ENCODE data around the gene PRKCB. TPM values are rescaled to one million over a fixed set of nuclear protein-coding genes. Genes with fewer than 3 reads are reported as not detected.

The PRKCB gene
- total RNA-seq, 2 experiments from 2014 or later, result 21.0 to 51.6 TPM

- H3K79me2 ChIP-seq (ENCODE audit: insufficient read depth, low read depth, low read length), result no peaks in the 10 kb centered on the region
- no peaks in the 10 kb centered on the region for H3K4me1 ChIP-seq (ENCODE audit: insufficient read depth, low read length, poor library complexity, severe bottlenecking)
- no peaks in the 10 kb centered on the region for H3K36me3 ChIP-seq (ENCODE audit: insufficient read depth, low read length)
- BruUV-seq (replicated peaks), result no TSS peak
- no peaks in the 10 kb centered on the region for H4K20me1 ChIP-seq (ENCODE audit: insufficient read depth, low read length)
- TF ChIP-seq EZH2phosphoT487 (IDR thresholded peaks at IDR 0.05; ENCODE audit: borderline replicate concordance, low read depth, low read length) (no peak), CTCF (conservative IDR thresholded peaks at IDR 0.05; ENCODE audit: low read length) (no peak)
- no peaks in the 10 kb centered on the region for H3K9me2 ChIP-seq (ENCODE audit: insufficient read depth, low read length)
- H3K4me3 ChIP-seq (ENCODE audit: low read depth, low read length, poor library complexity, severe bottlenecking), result no peak overlapping the region
- H3K9me3 ChIP-seq (ENCODE audit: low read length), result no peaks in the 10 kb centered on the region
- H2AFZ ChIP-seq (ENCODE audit: low read length), result no peak overlapping the region
- intact Hi-C loops (cut with micrococcal nuclease; ENCODE audit: unreplicated experiment), result no loop called here
- no peak overlapping the region for H3K27ac ChIP-seq (ENCODE audit: low read depth, low read length, poor library complexity, severe bottlenecking)
- no peak overlapping the region for H3K4me2 ChIP-seq (ENCODE audit: low read length)
- DNase-seq (ENCODE audit: low spot score), result no peak
- POLR2A ChIA-PET, result no interaction called here
- CTCF ChIA-PET (ENCODE audit: unreplicated experiment), result no interaction called here
Observed at GRCh38 chr16:24156777-24157176, 321.0 kb downstream of the PRKCB start.

GRCh38 chr16:24163935-24164334 lies 328.2 kb downstream of the PRKCB start:
- H3K79me2 ChIP-seq (ENCODE audit: insufficient read depth, low read depth, low read length), result no peaks in the 10 kb centered on the region
- POLR2A ChIA-PET, result interaction anchor here (0.7 kb wide), 1 partner anchor 160 kb away, joined by 3 read pairs; no protein-coding TSS in a partner anchor
- H3K9me3 ChIP-seq (ENCODE audit: low read length), result no peaks in the 10 kb centered on the region
- BruUV-seq (replicated peaks), result no TSS peak
- no peak overlapping the region for H2AFZ ChIP-seq (ENCODE audit: low read length)
- no peaks in the 10 kb centered on the region for H3K4me1 ChIP-seq (ENCODE audit: insufficient read depth, low read length, poor library complexity, severe bottlenecking)
- H4K20me1 ChIP-seq (ENCODE audit: insufficient read depth, low read length), result no peaks in the 10 kb centered on the region
- DNase-seq (ENCODE audit: low spot score), result no peak
- no peaks in the 10 kb centered on the region for H3K36me3 ChIP-seq (ENCODE audit: insufficient read depth, low read length)
- H3K4me3 ChIP-seq (ENCODE audit: low read depth, low read length, poor library complexity, severe bottlenecking), result no peak overlapping the region
- intact Hi-C loops (cut with micrococcal nuclease; ENCODE audit: unreplicated experiment), result no loop called here
- no peak overlapping the region for H3K27ac ChIP-seq (ENCODE audit: low read depth, low read length, poor library complexity, severe bottlenecking)
- CTCF ChIA-PET (ENCODE audit: unreplicated experiment), result no interaction called here
- no peaks in the 10 kb centered on the region for H3K9me2 ChIP-seq (ENCODE audit: insufficient read depth, low read length)
- TF ChIP-seq EZH2phosphoT487 (IDR thresholded peaks at IDR 0.05; ENCODE audit: borderline replicate concordance, low read depth, low read length), result no peak
- TF ChIP-seq CTCF (conservative IDR thresholded peaks at IDR 0.05; ENCODE audit: low read length), result no peak
- no peak overlapping the region for H3K4me2 ChIP-seq (ENCODE audit: low read length)

DNA sequence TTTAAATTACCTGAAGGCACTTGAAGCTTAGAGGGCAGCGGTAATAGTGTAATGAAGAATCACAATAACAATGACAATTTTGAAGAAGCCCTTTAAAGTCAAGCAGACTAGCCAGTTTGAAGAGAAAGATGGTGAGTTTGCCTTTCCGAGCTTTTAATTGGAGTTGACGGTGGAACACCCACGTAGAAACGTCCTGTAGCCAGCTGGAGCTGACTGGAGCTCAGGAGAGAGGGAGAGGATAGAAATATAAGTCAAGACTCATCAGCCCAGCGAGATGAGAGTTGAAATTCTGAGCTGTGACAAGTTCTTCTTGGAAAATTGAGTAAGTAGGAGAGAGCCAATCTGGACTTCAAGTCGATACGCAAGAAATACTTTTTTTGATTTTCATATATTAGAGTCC lies 328.6 kb downstream of the PRKCB start:
- Histone ChIP-seq H3K9me2 (ENCODE audit: insufficient read depth, low read length) (no peaks in the 10 kb centered on the region), H3K36me3 (ENCODE audit: insufficient read depth, low read length) (no peaks in the 10 kb centered on the region), H3K4me1 (ENCODE audit: insufficient read depth, low read length, poor library complexity, severe bottlenecking) (no peaks in the 10 kb centered on the region), H2AFZ (ENCODE audit: low read length) (no peak overlapping the region), H3K4me2 (ENCODE audit: low read length) (no peak overlapping the region), H3K9me3 (ENCODE audit: low read length) (no peaks in the 10 kb centered on the region), H3K4me3 (ENCODE audit: low read depth, low read length, poor library complexity, severe bottlenecking) (no peak overlapping the region), H4K20me1 (ENCODE audit: insufficient read depth, low read length) (no peaks in the 10 kb centered on the region), H3K27ac (ENCODE audit: low read depth, low read length, poor library complexity, severe bottlenecking) (no peak overlapping the region), H3K79me2 (ENCODE audit: insufficient read depth, low read depth, low read length) (no peaks in the 10 kb centered on the region)
- ChIA-PET CTCF (ENCODE audit: unreplicated experiment) (no interaction called here), POLR2A (no interaction called here)
- no peak for DNase-seq (ENCODE audit: low spot score)
- BruUV-seq (replicated peaks), result no TSS peak
- intact Hi-C loops (cut with micrococcal nuclease; ENCODE audit: unreplicated experiment), result no loop called here
- TF ChIP-seq CTCF (conservative IDR thresholded peaks at IDR 0.05; ENCODE audit: low read length) (no peak), EZH2phosphoT487 (IDR thresholded peaks at IDR 0.05; ENCODE audit: borderline replicate concordance, low read depth, low read length) (no peak)

Measured in OCI-LY7 (cell line).